Osteocyte (in vitro differentiated cells): ENCODE measurements around the gene PCYOX1L. TPM values are rescaled to one million over a fixed set of nuclear protein-coding genes. Genes with fewer than 3 reads are reported as not detected.

ENCODE experiments used
- DNase-seq: peaks from one replicate; pipeline ENCODE4 v3.0.0; 2021; ENCODE audit warnings: mixed read lengths; ENCODE audit not compliant: unreplicated experiment; ENCODE audit errors: extremely low spot score
- H3K27ac Mint-ChIP-seq: one replicate; pipeline ENCODE4 v1.8.0; 2021; ENCODE audit warnings: mild to moderate bottlenecking, mixed read lengths; ENCODE audit not compliant: unreplicated experiment
- H3K27me3 Mint-ChIP-seq: one replicate; pipeline ENCODE4 v1.8.0; 2021; ENCODE audit warnings: mixed read lengths; ENCODE audit not compliant: unreplicated experiment
- H3K36me3 Mint-ChIP-seq: one replicate; pipeline ENCODE4 v1.8.0; 2021; ENCODE audit warnings: mixed read lengths; ENCODE audit not compliant: unreplicated experiment
- H3K4me1 Mint-ChIP-seq: one replicate; pipeline ENCODE4 v1.8.0; 2021; ENCODE audit warnings: mixed read lengths; ENCODE audit not compliant: unreplicated experiment
- H3K4me3 Mint-ChIP-seq: one replicate; pipeline ENCODE4 v1.8.0; 2021; ENCODE audit warnings: mild to moderate bottlenecking, moderate library complexity, mixed read lengths; ENCODE audit not compliant: unreplicated experiment
- H3K9me3 Mint-ChIP-seq: one replicate; pipeline ENCODE4 v1.8.0; 2021; ENCODE audit warnings: mixed read lengths; ENCODE audit not compliant: unreplicated experiment
- total RNA-seq: library from RNA; stranded (reverse); gene quantifications from 2 replicates; pipeline ENCODE4 v1.2.1, GENCODE V29; 2021
- TF ChIP-seq, protein P1 (sequence below): fragments of 200-600 bp; sonication (generic); IDR thresholded peaks from 2 replicates; pipeline ENCODE4 v1.5.0; 2021; ENCODE audit warnings: antibody characterized with exemption, mild to moderate bottlenecking, moderate library complexity

PCYOX1L gene
- total RNA-seq, 1 donor from 2014 or later = 7.7 TPM

GRCh38 chr5:149353911-149354310 is 3.9 kb upstream of the PCYOX1L start:
- TF ChIP-seq, protein P1, sequence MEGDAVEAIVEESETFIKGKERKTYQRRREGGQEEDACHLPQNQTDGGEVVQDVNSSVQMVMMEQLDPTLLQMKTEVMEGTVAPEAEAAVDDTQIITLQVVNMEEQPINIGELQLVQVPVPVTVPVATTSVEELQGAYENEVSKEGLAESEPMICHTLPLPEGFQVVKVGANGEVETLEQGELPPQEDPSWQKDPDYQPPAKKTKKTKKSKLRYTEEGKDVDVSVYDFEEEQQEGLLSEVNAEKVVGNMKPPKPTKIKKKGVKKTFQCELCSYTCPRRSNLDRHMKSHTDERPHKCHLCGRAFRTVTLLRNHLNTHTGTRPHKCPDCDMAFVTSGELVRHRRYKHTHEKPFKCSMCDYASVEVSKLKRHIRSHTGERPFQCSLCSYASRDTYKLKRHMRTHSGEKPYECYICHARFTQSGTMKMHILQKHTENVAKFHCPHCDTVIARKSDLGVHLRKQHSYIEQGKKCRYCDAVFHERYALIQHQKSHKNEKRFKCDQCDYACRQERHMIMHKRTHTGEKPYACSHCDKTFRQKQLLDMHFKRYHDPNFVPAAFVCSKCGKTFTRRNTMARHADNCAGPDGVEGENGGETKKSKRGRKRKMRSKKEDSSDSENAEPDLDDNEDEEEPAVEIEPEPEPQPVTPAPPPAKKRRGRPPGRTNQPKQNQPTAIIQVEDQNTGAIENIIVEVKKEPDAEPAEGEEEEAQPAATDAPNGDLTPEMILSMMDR = no peak
- Mint-ChIP-seq H3K36me3 (peaks cover 40% of the 10 kb centered on the region), H3K9me3 (no peaks in the 10 kb centered on the region), H3K27me3 (no peaks in the 10 kb centered on the region), H3K4me1 (peaks cover 8% of the 10 kb centered on the region), H3K27ac (no peak overlapping the region), H3K4me3 (no peak overlapping the region)
- DNase-seq = no peak

- Mint-ChIP-seq H3K4me3 (no peak overlapping the region), H3K36me3 (peaks cover 27% of the 10 kb centered on the region), H3K27ac (no peak overlapping the region), H3K27me3 (no peaks in the 10 kb centered on the region), H3K9me3 (no peaks in the 10 kb centered on the region), H3K4me1 (peaks cover 8% of the 10 kb centered on the region)
- TF ChIP-seq, protein P1 = no peak
- DNase-seq = no peak
Observed at GRCh38 chr5:149355688-149356087, 2.2 kb upstream of the PCYOX1L start.

DNA sequence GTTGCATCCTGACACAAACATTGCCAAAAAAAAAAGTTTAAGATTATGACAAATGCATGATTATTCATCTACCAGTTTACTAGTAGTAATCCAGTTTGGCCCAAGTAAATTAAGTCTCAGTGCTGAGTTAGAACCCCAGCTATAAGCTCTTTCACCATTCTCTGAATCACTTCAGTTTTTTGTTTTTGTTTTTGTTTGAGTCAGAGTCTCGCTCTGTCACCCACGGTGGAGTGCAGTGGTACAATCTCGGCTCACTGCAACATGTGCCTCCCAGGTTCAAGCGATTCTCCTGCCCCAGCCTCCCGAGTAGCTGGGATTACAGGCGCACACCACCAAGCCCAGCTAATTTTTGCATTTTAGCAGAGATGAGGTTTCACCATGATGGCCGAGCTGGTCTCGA is 1.5 kb upstream of the PCYOX1L start:
- no peaks in the 10 kb centered on the region for H3K9me3 Mint-ChIP-seq
- no peak overlapping the region for H3K27ac Mint-ChIP-seq
- peaks cover 22% of the 10 kb centered on the region for H3K36me3 Mint-ChIP-seq
- no peak overlapping the region for H3K4me3 Mint-ChIP-seq
- peaks cover 8% of the 10 kb centered on the region for H3K4me1 Mint-ChIP-seq
- no peak for DNase-seq
- H3K27me3 Mint-ChIP-seq = no peaks in the 10 kb centered on the region
- TF ChIP-seq, protein P1 = no peak

DNA sequence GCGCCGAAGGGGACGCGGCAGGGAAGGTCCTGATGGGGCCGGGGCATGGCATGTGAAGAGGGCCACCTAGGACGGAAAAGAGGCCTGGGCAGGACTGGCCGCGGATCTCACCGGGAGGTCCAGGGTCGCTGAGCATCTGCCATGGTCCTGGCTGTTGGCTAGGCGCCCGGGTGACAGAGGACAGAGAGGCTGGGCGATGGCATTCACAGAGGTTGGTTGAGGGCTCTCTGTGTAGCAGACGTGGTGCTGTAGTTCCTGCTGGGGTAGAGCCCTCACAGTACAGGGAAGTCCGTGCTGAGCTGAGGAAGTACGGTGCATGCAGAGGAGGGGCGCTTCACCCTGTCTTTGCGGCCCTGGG is 427 bp downstream of the PCYOX1L start:
- Mint-ChIP-seq H3K4me1 (peaks cover 8% of the 10 kb centered on the region), H3K27me3 (no peaks in the 10 kb centered on the region), H3K36me3 (peaks cover 9% of the 10 kb centered on the region), H3K9me3 (no peaks in the 10 kb centered on the region), H3K27ac (peak overlapping the region; percentile 67), H3K4me3 (peak overlapping the region; percentile 84)
- DNase-seq = no peak
- TF ChIP-seq, protein P1 = no peak

GRCh38 chr5:149358868-149359495 is 1.1 kb downstream of the PCYOX1L start:
- peaks cover 5% of the 10 kb centered on the region for H3K36me3 Mint-ChIP-seq
- DNase-seq = no peak
- H3K4me3 Mint-ChIP-seq = peak overlapping the region; percentile 3
- TF ChIP-seq, protein P1 = no peak
- H3K4me1 Mint-ChIP-seq = peaks cover 8% of the 10 kb centered on the region
- H3K27me3 Mint-ChIP-seq = no peaks in the 10 kb centered on the region
- H3K9me3 Mint-ChIP-seq = no peaks in the 10 kb centered on the region
- no peak overlapping the region for H3K27ac Mint-ChIP-seq
